Left lung (tissue), 10 donors: ENCODE measurements around the gene WDR20. TPM values are rescaled to one million over a fixed set of nuclear protein-coding genes. Genes with fewer than 3 reads are reported as not detected.
A peak's percentile ranks its signal among the peaks of the same experiment; 100 is the strongest.

Experiments
- ATAC-seq: fragments of 200-7000 bp; cut with Tn5 transposase; one replicate; pipeline ENCODE4 v1.9.1; 2020; ENCODE audit warnings: moderate library complexity
- DNase-seq, 4 donors: peaks; one replicate each; pipeline ENCODE4 v3.0.0-alpha.2; 2013 to 2020
- H3K27ac ChIP-seq, 2 donors: fragments of 200-600 bp; sonication (generic) in 1 of 2; one replicate each; pipeline versions ENCODE4 v1.5.0 to v1.8.0; 2020 to 2021
- H3K27me3 ChIP-seq, 2 donors: fragments of 200-600 bp; sonication (generic) in 1 of 2; one replicate each; pipeline versions ENCODE4 v1.5.0 to v1.8.0; 2020 to 2021
- H3K36me3 ChIP-seq, 2 donors: fragments of 200-600 bp; sonication (generic) in 1 of 2; one replicate each; pipeline versions ENCODE4 v1.5.0 to v1.8.0; 2020 to 2021
- H3K4me1 ChIP-seq, 2 donors: fragments of 200-600 bp; one replicate each; pipeline ENCODE4 v1.8.0; 2021
- H3K4me3 ChIP-seq, 2 donors: fragments of 200-600 bp; sonication (generic) in 1 of 2; one replicate each; pipeline versions ENCODE4 v1.5.0 to v1.8.0; 2020 to 2021; ENCODE audit warnings: mild to moderate bottlenecking in 1 of 2
- H3K9me3 ChIP-seq, 2 donors: fragments of 200-600 bp; sonication (generic) in 1 of 2; one replicate each; pipeline versions ENCODE4 v1.5.0 to v1.8.0; 2020 to 2021
- intact Hi-C, 2 donors: fragments of 100-400 bp; cut with DNase I; formaldehyde crosslinking; loops; one replicate each; pipeline versions ENCODE4 v1.11.2 to v1.14.2; 2022
- polyA plus RNA-seq, 6 donors: library from polyadenylated mRNA; unstranded; fragments of 120-200 nt; gene quantifications; one replicate each; pipeline ENCODE4 v1.2.1, GENCODE V29; 2013; ENCODE audit not compliant: insufficient read length in 6 of 6
- total RNA-seq, 2 donors: library from RNA; stranded (reverse); fragmentation: NEBNext Ultra II Directional; extraction: Animal tissue kit (Norgen Biotek cat#: 25700); gene quantifications; one replicate each; pipeline ENCODE4 v1.2.1, GENCODE V29; 2021
- TF ChIP-seq, protein P1 (sequence below), 2 donors: fragments of 200-600 bp; sonication (generic) in 1 of 2; IDR thresholded peaks; one replicate each; pipeline versions ENCODE4 v1.5.0 to v1.8.0; 2021; ENCODE audit warnings: antibody characterized with exemption in 2 of 2
- donor health status: DM: no; HTN: yes; CAD: no.
- donor health status: DM: no; HTN: no; CAD: no.

The WDR20 gene
- total and polyA plus RNA-seq, 8 donors: 22.4 to 28.4 (median 26.2) TPM

DNA sequence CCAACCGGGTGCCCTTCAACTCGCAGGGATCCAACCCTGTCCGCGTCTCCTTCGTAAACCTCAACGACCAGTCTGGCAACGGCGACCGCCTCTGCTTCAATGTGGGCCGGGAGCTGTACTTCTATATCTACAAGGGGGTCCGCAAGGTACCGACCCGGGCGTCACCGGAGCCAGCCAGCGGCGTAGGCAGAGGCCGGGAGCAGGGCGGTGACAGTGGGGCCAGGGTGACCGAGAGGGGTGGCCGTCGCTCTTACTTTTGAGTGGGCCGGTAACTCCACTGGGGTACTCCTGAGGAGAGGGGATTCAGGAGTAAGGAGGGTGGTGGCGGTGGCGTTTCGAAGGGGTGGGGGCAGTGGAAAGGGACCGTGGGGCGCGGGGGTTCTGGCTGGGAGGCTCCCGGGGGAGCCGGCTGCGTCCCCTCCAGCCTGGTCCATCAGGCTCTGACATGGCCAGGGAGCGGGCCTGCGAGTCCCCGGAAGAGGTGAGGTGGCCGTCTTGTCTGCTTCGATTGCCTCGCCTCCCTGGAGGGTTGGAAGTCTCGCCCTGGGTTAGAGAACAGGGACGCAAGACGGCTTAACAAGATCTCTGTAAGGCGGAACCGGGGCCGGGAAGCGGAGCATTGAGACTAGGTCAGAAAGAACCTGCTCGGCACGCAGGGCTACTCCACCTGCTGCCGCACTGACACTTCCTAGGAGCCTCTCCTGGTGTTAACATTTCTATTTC lies 491 bp downstream of the WDR20 start:
- Histone ChIP-seq H3K27ac (peak overlapping the region; percentile 79 to 85), H3K9me3 (no peaks in the 10 kb centered on the region), H3K4me3 (peak overlapping the region; percentile 89 to 99), H3K36me3 (no peaks in the 10 kb centered on the region), H3K4me1 (peaks cover 5 to 27% of the 10 kb centered on the region in 2 donors), H3K27me3 (no peaks in the 10 kb centered on the region)
- intact Hi-C loops: no loop called here
- DNase-seq (peak; percentile 10 to 87 (median 33)), ATAC-seq (peak; percentile 46)
- TF ChIP-seq, protein P1, sequence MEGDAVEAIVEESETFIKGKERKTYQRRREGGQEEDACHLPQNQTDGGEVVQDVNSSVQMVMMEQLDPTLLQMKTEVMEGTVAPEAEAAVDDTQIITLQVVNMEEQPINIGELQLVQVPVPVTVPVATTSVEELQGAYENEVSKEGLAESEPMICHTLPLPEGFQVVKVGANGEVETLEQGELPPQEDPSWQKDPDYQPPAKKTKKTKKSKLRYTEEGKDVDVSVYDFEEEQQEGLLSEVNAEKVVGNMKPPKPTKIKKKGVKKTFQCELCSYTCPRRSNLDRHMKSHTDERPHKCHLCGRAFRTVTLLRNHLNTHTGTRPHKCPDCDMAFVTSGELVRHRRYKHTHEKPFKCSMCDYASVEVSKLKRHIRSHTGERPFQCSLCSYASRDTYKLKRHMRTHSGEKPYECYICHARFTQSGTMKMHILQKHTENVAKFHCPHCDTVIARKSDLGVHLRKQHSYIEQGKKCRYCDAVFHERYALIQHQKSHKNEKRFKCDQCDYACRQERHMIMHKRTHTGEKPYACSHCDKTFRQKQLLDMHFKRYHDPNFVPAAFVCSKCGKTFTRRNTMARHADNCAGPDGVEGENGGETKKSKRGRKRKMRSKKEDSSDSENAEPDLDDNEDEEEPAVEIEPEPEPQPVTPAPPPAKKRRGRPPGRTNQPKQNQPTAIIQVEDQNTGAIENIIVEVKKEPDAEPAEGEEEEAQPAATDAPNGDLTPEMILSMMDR (IDR thresholded peaks at IDR 0.05): no peak

DNA sequence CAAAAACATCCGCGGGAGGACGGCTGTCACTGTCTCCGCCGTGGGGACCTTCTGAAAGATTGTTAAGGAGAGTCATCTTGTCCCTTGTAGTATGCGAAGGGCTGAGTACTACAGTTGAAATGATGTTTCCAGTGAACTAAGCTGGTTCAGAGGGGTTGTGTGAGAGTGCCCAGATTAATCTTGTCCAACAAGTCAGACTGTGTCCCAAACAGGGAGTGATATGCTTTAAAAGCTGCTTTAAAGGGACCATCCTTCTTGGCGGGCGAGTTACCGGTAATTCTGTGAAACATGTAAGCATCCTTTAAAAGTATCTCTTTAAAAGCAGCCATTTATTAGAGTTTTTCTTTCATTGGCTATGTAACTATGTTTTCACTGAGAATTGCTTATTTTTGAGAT lies 1.1 kb downstream of the WDR20 start:
- peak overlapping the region; percentile 79 to 85 for H3K27ac ChIP-seq
- peak overlapping the region; percentile 89 to 99 for H3K4me3 ChIP-seq
- no peak for DNase-seq
- no peaks in the 10 kb centered on the region for H3K36me3 ChIP-seq
- no peaks in the 10 kb centered on the region for H3K9me3 ChIP-seq
- ATAC-seq: peak; percentile 0
- no peaks in the 10 kb centered on the region for H3K27me3 ChIP-seq
- H3K4me1 ChIP-seq: peaks cover 5 to 27% of the 10 kb centered on the region in 2 donors
- intact Hi-C loops: no loop called here
- TF ChIP-seq, protein P1 (IDR thresholded peaks at IDR 0.05): no peak

DNA sequence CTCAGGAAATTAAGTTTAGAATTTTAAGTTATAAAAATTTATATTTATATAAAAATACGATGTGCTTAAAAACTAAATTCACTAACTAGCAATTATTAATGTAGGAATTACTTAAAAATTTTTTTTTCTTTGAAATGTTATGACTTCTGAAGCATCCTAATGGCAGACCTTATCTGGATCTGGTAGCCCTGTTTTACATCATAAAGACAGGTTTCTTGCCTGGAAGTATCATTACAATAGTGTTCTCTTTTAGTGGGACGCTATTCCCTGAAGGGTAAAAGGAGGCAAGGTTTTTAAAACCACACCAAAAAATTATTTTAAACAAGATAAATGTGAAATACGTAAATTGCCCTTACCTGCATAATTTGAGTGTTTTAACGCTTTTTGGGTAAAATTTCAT lies 2.1 kb downstream of the WDR20 start:
- intact Hi-C loops: no loop called here
- ATAC-seq (no peak), DNase-seq (no peak)
- TF ChIP-seq, protein P1 (IDR thresholded peaks at IDR 0.05): no peak
- no peaks in the 10 kb centered on the region for H3K9me3 ChIP-seq
- H3K4me1 ChIP-seq: peaks cover 5 to 27% of the 10 kb centered on the region in 2 donors
- H3K27me3 ChIP-seq: no peaks in the 10 kb centered on the region
- peak overlapping the region in 1 of 2 donors; percentile 99 for H3K4me3 ChIP-seq
- H3K27ac ChIP-seq: no peak overlapping the region
- no peaks in the 10 kb centered on the region for H3K36me3 ChIP-seq

DNA sequence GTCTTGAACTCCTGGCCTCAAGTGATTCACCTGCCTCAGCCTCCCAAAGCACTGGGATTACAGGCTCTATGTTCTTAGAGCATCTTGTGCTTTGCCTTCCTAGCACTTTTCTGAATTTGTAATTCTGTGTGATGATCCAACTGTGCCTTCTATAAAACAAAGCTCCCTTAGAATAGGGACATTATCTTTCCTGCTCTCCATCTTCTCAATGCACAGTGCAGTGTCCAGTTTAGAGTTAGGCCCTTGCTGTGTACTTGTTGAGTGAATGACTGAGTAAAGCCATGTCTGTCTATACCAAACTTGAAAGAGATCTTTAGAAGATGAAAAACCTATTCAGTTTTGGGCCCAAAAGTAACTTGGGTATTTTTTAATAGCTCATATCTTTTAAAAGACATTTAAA lies 5.2 kb downstream of the WDR20 start:
- Histone ChIP-seq H3K27me3 (no peaks in the 10 kb centered on the region), H3K4me1 (peaks cover 5 to 18% of the 10 kb centered on the region in 2 donors), H3K36me3 (no peaks in the 10 kb centered on the region), H3K27ac (no peak overlapping the region), H3K9me3 (no peaks in the 10 kb centered on the region), H3K4me3 (no peak overlapping the region)
- TF ChIP-seq, protein P1 (IDR thresholded peaks at IDR 0.05): no peak
- no peak for DNase-seq
- intact Hi-C loops: no loop called here
- no peak for ATAC-seq

DNA sequence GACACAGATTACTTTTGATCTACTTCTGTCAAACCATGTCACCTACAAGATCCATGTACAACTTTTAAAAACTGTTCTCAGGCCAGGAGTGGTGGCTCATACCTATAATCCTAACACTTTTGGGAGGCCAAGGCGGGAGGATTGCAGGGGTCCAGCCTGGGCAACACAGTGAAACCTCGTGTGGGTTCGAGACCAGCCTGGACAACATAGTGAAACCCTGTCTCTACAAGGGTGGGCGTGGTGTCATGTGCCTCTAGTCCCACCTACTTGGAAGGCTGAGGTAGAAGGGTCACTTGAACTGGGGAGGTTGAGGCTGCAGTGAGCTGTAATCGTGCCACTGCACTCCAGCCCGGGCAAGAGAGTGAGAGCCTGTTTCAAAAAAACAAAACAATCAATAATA lies 5.7 kb downstream of the WDR20 start:
- DNase-seq (no peak), ATAC-seq (no peak)
- intact Hi-C loops: no loop called here
- H3K4me1 ChIP-seq: peaks cover 5 to 18% of the 10 kb centered on the region in 2 donors
- TF ChIP-seq, protein P1 (IDR thresholded peaks at IDR 0.05): no peak
- H3K27ac ChIP-seq: no peak overlapping the region
- no peaks in the 10 kb centered on the region for H3K9me3 ChIP-seq
- no peaks in the 10 kb centered on the region for H3K36me3 ChIP-seq
- H3K27me3 ChIP-seq: no peaks in the 10 kb centered on the region
- no peak overlapping the region for H3K4me3 ChIP-seq
